GM21526 (cell line): ENCODE measurements around the gene MMAB.

ENCODE experiments used
- ATAC-seq: cut with Tn5 transposase; IDR thresholded peaks from one replicate; pipeline ENCODE4 v1.9.1; 2021; ENCODE audit warnings: moderate library complexity; ENCODE audit not compliant: unreplicated experiment, low FRiP score

MMAB gene

GRCh38 chr12:109573029-109573913 is at the start of gene MMAB, which contains the start of gene MVK:
TSS of gene MMAB (minus strand) at chr12:109573504. CDS start at chr12:109573480, 24 bp downstream.
TSS of gene MVK (plus strand) at chr12:109573794. CDS start at chr12:109574823, 1,029 bp downstream.
- peak; percentile 90 for ATAC-seq

GRCh38 chr12:109621901-109622364 is 48.6 kb upstream of the MMAB start:
- ATAC-seq, result no peak

GRCh38 chr12:109621211-109621694 is 47.9 kb upstream of the MMAB start:
- ATAC-seq, result no peak

- ATAC-seq, result no peak
Measured at GRCh38 chr12:109619002-109619604, 45.8 kb upstream of the MMAB start.

GRCh38 chr12:109618082-109618481 is 44.8 kb upstream of the MMAB start:
- ATAC-seq, result no peak

- no peak for ATAC-seq
Measured at GRCh38 chr12:109617491-109617890, 44.2 kb upstream of the MMAB start.

GRCh38 chr12:109615556-109616229 is 42.4 kb upstream of the MMAB start:
- ATAC-seq, result no peak

GRCh38 chr12:109613649-109614455 is 40.5 kb upstream of the MMAB start:
- no peak for ATAC-seq

- ATAC-seq, result no peak
Measured at GRCh38 chr12:109612975-109613502, 39.7 kb upstream of the MMAB start.

- no peak for ATAC-seq
Measured at GRCh38 chr12:109612003-109612402, 38.7 kb upstream of the MMAB start.

GRCh38 chr12:109611223-109611622 is 37.9 kb upstream of the MMAB start:
- ATAC-seq, result no peak

GRCh38 chr12:109610523-109610922 is 37.2 kb upstream of the MMAB start:
- ATAC-seq, result no peak

- no peak for ATAC-seq
Measured at GRCh38 chr12:109609342-109609741, 36.0 kb upstream of the MMAB start.

GRCh38 chr12:109608793-109609192 is 35.5 kb upstream of the MMAB start:
- no peak for ATAC-seq

GRCh38 chr12:109608270-109608669 is 35.0 kb upstream of the MMAB start:
- no peak for ATAC-seq

- ATAC-seq, result no peak
Measured at GRCh38 chr12:109607618-109608017, 34.3 kb upstream of the MMAB start.

GRCh38 chr12:109606320-109607028 is 33.2 kb upstream of the MMAB start:
- ATAC-seq, result no peak

GRCh38 chr12:109605599-109606228 is 32.4 kb upstream of the MMAB start:
- no peak for ATAC-seq

GRCh38 chr12:109605016-109605415 is 31.7 kb upstream of the MMAB start:
- no peak for ATAC-seq
